HG02981 (cell line): ENCODE measurements around the gene OBSCN.
A peak's percentile ranks its signal among the peaks of the same experiment; 100 is the strongest.
"Not testable (repeated sequence)": the region's sequence is repeated elsewhere in the genome, so short reads cannot be mapped to it uniquely, and the experiment has no call there.

Source experiments
- ATAC-seq: cut with Tn5 transposase; IDR thresholded peaks from one replicate; pipeline ENCODE4 v1.9.1; 2021; ENCODE audit warnings: mild to moderate bottlenecking, moderate library complexity; ENCODE audit not compliant: unreplicated experiment

Gene OBSCN

GRCh38 chr1:228211531-228212414 is 3.9 kb downstream of the OBSCN start:
- ATAC-seq, result no peak

GRCh38 chr1:228212415-228212965 is 4.6 kb downstream of the OBSCN start:
- ATAC-seq, result no peak

GRCh38 chr1:228212966-228213844 is 5.4 kb downstream of the OBSCN start:
- peak; percentile 96 for ATAC-seq

GRCh38 chr1:228213917-228214808 is 6.3 kb downstream of the OBSCN start:
- no peak for ATAC-seq

GRCh38 chr1:228214921-228215662 is 7.2 kb downstream of the OBSCN start:
- no peak for ATAC-seq

- no peak for ATAC-seq
These were observed 7.8 kb downstream of the OBSCN start for GRCh38 chr1:228215663-228216116.

GRCh38 chr1:228216371-228217320 is 8.8 kb downstream of the OBSCN start:
- ATAC-seq, result no peak

- no peak for ATAC-seq
These were observed 9.9 kb downstream of the OBSCN start for GRCh38 chr1:228217551-228218344.

GRCh38 chr1:228218513-228219244 is 10.8 kb downstream of the OBSCN start:
- ATAC-seq, result no peak

- ATAC-seq, result no peak
These were observed 11.6 kb downstream of the OBSCN start for GRCh38 chr1:228219245-228219961.

GRCh38 chr1:228219962-228220780 is 12.3 kb downstream of the OBSCN start:
- ATAC-seq, result no peak

GRCh38 chr1:228221097-228221496 is 13.3 kb downstream of the OBSCN start:
- ATAC-seq, result not testable (repeated sequence)

GRCh38 chr1:228222548-228222947 is 14.7 kb downstream of the OBSCN start:
- no peak for ATAC-seq

- ATAC-seq, result no peak
These were observed 16.6 kb downstream of the OBSCN start for GRCh38 chr1:228224198-228225164.
